Fibroblast of skin of left quadriceps (primary cell): ENCODE measurements around the gene SP1.
A peak's percentile ranks its signal among the peaks of the same experiment; 100 is the strongest.
"Not testable (repeated sequence)": the region's sequence is repeated elsewhere in the genome, so short reads cannot be mapped to it uniquely, and the experiment has no call there.

Source experiments
- DNase-seq, 2 experiments: peaks; one replicate each; pipeline ENCODE4 v3.0.0-alpha.2; 2013; ENCODE audit warnings: low read depth in 2 of 2

The SP1 gene

DNA sequence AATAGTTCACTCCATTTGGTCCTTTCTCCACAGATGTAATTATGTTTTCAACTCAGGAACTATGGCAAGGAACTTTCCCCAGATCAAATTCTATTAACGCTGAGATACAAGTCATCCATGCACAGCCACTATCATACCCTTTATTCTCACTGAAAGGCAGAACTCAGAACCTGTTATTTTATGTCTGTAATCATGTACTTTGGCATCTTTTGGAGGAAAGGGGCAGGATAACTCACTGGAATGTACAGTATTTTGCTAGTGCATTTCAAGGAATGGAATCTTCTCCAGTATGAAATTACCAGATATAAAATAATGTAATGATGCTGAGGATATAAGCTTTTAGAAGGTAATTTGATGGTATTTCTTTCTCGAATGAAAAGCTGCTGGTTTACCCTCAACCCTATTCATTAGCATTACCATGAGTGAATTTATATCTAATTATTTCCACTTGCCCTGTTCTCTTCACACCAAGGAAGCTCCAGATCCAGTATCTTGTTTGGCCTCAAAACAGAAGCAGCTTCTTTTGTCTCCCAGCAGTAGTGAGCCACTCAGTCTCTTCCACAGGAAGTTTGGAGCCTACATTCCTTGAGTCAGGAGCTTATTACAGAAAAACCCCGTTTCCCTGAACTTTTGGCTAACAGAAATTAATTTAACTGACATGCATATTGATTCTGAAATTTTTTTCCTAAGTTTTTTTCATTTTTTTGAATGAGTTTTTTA lies 33.7 kb downstream of the SP1 start:
- DNase-seq = no peak

DNA sequence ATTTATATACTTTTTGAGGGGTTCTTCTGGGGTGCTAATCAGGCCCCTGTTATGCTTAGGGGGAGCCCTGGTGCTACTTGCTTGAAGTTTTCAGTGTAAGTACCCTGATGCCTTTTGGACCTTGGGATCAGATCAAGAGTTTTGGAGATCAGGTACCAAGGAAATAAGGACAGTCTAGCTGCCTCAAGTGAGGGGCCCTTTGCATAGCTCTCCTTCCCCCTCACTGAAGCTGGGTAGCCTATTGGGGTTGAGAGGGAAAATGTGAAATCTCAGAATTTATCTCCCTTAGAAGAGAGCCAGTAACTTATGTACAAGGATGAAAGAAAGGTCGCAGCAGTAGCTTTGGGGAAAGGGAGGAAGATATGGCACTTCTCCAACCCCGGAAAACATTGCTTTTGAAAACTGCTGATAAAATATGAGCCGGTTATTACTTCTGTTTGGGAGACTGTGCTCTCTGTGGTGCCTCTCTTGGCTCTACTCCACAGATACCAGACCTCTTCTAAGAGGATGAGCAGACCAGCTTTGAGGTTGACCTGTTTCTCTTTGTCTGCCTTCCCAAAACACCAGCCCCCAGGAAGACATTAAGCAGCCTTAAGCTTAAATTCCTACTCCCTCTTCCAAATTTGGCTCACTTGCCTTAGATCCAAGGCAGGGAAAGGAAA lies 34.9 kb downstream of the SP1 start:
- no peak for DNase-seq

DNA sequence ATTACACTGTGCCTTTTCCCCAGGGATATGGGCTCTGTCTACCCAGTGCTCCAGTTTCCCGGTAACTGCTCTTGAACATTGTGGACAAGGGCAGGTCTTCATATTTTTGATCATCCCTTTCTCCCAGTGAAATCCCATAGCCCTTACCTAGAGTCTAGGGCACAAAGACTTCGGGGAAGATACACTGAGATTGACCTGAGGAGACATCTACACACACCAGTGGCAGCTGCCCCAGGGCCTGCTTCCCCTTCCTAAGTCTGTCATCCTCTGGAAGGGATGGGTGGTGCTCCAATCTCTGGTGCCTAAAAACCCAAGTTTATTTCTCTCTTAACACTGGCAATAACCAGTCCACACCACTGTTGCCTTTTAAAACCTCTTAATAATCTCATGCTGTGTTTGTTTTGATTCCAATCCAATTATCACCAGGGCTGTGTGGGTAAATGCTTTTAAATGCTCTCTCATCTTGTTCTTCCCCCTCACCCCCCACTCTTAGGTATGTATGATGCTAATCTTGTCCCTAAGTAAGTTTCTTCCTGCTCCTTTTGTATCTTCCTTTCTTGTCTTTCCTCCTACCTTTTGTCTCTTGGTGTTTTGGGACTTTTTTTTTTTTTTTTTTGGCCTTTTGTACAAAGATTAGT lies 35.9 kb downstream of the SP1 start:
- DNase-seq = not testable (repeated sequence)

DNA sequence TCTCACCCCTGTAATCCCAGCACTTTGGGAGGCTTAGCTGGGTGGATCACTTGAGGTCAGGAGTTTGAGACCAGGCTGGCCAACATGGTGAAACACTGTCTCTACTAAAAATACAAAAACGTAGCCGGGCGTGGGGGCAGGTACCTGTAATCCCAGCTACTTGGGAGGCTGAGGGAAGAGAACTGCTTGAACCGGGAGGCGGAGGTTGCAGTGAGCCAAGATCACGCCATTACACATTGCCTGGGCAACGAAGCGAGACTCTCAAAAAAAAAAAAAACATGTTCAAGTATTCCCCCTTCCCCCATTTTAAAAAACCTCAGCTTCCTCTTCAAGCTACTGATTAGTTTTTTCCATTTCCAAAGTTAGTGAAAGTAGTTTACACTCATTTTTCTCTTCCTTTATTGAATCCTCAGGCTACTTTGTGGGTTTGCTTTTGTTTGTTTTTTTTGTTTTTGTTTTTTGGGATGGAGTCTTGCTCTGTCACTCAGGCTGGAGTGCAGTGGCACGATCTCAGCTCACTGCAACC lies 37.4 kb downstream of the SP1 start:
- not testable (repeated sequence) for DNase-seq

DNA sequence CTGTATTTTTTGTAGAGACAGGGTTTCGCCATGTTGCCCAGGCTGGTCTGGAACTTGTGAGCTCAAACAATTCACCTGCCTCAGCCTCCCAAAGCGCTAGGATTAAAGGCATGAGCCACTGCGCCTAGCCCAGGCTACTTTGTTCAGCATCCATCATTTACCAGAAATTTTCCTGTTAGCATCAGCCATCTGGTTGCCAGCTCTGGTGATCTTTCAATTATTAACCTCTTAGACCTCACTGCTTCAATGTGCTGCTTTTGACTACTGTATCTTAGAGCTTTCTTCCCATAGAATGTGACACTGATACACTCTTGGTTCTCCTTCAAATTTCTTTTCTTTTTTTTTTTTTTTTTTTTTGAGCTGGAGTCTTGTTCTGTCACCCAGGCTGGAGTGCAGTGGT lies 38.2 kb downstream of the SP1 start:
- DNase-seq = no peak

DNA sequence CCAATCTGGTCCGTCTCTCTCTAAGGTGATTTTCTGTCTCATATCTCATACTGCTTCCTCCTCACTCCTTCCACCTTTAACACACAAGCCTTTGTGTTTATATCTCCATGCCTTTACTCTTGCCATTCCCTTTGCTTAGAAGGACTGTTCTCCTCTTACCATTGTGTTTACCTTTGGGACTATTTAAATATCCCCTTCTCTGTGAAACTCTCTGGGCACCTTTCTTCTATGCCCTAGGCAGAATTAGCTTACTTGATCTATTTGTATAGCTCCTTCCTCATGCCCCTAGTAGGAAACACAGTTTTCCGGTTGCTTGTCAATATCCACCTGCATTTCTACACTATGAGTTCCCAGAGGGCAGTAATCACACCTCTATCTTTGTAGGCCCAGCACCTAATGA lies 39.8 kb downstream of the SP1 start:
- DNase-seq = no peak

DNA sequence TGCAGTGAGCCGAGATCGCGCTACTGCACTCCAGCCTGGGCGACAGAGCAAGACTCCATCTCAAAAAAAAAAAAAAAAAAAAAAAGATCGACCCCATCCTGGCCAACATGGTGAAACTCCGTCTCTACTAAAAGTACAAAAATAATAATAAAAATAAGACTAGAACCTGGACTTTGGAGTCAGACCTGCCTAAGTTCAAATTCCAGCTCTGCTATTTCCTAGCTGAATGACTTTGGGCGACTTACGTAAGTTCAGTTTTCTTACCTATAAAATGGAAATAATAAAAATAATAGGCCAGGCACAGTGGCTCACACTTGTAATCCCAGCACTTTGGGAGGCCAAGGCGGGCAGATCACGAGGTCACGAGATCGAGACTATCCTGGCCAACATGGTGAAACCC lies 42.3 kb downstream of the SP1 start:
- not testable (repeated sequence) for DNase-seq

DNA sequence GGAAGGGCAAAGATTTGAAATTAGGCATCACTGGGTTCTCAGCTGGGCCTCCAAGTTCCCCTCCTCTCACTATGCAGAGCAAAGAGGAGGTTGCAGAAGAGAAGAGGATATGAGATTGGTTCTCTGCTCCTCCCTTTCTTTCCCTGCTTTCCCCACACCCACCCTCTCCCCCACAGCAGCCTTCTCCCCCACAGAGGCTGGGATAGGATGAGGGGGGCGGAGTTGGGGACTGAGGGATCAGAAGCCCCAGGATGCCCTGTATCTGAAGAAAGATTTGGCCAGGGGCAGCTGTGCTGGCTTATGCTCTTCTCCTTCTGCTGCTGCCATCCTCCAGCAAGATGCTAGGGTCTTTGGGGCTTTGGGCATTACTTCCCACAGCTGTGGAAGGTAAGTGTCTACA lies 43.6 kb downstream of the SP1 start, which contains the start of gene AMHR2:
Gene AMHR2 (plus strand): TSS at position 259 of the 400 bp plus-strand sequence. CDS start 80 bp downstream, at position 339.
- DNase-seq = no peak

DNA sequence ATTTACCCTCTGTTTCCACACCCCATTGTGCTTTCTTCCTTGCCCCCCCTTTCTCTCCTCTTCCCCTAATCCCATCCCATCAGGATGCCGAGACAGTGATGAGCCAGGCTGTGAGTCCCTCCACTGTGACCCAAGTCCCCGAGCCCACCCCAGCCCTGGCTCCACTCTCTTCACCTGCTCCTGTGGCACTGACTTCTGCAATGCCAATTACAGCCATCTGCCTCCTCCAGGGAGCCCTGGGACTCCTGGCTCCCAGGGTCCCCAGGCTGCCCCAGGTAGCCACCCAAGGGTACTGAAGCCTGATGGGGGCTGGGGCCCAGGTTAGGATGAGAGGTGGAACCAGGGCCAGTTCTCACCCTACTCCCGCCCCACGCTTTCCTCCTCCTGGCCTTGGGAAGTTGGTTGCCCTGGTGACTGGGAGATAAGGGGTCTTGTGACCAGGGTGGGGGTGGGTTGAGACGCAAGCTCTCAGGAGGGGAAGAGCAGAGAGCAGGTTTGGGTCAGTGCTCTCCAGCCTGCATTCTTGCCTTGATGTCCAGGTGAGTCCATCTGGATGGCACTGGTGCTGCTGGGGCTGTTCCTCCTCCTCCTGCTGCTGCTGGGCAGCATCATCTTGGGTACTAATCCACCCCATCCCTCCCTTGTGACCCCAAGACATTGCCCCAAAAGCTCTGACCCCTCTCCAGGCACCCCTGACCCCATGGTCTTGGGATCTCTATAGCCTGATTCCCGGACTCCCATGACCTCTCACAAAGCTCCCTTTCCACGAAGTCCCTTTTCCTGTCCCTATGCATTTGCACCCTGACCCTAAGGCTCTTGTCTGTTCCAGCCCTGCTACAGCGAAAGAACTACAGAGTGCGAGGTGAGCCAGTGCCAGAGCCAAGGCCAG lies 44.9 kb downstream of the SP1 start:
- DNase-seq = no peak

DNA sequence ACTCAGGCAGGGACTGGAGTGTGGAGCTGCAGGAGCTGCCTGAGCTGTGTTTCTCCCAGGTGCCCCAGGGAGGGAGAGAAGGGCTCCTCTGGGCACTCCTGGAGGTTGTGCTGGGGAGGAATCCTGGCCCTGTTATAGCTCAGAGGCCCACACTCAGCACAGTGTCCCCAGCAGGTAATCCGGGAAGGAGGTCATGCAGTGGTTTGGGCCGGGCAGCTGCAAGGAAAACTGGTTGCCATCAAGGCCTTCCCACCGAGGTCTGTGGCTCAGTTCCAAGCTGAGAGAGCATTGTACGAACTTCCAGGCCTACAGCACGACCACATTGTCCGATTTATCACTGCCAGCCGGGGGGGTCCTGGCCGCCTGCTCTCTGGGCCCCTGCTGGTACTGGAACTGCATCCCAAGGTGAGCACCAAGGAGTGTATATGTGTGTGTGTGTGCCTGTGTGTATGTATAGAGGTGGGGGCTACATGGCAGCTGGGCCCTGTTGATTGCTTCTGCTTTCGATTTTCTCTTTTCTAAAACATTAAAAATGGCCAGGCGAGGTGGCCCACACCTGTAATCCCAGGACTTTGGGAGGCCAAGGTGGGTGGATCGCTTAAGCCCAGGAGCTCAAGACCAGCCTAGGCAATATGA lies 45.7 kb downstream of the SP1 start:
- DNase-seq = no peak

DNA sequence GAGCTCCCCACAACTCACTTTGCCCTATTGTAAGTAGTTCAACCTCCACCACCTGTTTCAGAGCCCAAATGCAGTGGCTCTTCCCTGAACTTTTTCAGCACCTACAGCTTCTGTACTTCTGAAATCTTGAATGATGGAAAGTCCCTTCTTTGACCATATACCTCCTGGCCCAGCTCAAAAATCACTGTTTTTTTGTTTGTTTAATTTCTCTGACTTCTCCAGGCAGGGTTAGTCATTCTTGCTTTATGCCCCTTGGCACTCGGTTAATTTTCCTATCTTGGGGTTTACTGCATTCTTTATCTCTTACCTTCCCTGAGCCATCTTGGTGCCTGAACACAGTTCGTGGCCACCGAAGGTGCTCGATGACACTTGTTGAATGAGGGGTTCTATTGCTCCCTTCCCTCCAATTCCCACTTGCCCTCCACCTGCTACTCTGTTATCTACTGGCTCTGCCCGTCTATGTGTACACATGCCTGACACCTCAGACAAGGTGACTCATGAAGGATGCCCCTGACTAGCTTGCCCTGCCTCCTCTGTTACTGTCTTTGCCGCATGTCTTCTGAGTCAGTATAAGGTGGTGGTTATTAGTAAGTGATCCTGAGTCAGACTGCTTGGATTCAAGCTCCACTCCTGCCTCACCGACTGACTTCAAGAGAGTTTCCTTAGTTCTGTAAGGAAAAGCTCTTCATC lies 48.1 kb downstream of the SP1 start:
- DNase-seq = peak; percentile 39 to 42

DNA sequence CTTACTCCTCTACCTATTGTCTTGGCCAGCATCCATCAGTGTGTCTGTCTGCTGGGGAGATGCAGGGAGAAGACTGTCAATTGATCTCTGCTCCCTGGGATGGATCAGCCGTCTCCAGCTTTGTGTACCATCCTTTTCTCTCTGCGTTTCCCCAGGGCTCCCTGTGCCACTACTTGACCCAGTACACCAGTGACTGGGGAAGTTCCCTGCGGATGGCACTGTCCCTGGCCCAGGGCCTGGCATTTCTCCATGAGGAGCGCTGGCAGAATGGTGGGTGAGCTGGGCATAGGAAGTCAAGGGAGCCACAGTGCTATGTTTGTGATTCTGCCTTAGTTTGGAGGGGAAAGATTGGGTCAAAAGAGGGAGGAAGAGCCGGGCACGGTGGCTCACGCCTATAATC lies 48.8 kb downstream of the SP1 start:
- DNase-seq = no peak

DNA sequence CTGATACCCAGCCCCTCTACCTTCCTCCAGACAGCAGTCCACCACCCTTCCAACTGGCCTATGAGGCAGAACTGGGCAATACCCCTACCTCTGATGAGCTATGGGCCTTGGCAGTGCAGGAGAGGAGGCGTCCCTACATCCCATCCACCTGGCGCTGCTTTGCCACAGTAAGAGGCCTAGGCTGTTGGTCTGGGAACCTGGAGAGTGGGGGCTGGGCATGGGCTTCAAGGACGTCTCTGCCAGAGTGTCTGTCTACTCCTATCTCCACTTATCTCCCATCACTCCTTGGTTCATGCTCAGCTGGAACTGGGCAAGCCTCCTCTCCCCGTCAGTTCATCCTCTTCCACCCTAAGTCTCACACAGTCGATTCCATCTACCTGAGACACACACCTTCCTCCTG lies 50.1 kb downstream of the SP1 start:
- no peak for DNase-seq

DNA sequence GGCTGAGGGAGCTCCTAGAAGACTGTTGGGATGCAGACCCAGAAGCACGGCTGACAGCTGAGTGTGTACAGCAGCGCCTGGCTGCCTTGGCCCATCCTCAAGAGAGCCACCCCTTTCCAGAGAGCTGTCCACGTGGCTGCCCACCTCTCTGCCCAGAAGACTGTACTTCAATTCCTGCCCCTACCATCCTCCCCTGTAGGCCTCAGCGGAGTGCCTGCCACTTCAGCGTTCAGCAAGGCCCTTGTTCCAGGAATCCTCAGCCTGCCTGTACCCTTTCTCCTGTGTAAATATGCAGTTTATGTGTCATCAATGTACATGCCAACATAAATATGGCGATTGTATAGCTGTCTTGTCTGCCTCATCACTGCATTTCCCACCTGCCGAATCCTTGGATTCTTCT lies 51.2 kb downstream of the SP1 start:
- no peak for DNase-seq

DNA sequence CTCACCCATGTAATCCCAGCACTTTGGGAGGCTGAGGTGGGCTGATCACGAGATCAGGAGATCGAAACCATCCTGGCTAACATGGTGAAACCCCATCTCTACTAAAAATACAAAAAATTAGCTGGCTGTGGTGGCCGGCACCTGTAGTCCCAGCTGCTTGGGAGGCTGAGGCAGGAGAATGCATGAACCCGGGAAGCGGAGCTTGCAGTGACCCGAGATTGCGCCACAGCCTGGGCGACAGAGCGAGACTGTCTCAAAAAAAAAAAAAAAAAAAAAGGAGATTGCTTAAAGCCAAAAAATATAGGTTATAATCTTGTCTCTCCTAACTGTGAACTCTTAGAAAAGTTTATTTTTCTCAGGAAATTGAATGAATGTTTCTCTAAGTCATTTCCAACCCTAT lies 55.4 kb downstream of the SP1 start:
- not testable (repeated sequence) for DNase-seq

DNA sequence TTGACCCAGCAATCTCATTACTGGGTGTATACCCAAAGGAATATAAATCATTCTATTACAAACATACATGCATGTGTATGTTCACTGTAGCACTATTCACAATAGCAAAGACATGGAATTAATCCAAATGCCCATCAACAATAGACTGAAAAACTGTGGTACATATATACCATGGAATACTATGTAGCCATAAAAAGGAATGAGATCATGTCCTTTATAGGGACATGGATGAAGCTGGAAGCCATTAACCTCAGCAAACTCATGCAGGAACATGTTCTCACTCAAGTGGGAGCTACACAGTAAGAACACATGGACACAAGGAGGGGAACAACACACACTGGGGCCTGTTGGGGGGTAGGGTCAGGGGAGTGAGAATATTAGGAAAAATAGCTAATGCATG lies 59.6 kb downstream of the SP1 start:
- not testable (repeated sequence) for DNase-seq

DNA sequence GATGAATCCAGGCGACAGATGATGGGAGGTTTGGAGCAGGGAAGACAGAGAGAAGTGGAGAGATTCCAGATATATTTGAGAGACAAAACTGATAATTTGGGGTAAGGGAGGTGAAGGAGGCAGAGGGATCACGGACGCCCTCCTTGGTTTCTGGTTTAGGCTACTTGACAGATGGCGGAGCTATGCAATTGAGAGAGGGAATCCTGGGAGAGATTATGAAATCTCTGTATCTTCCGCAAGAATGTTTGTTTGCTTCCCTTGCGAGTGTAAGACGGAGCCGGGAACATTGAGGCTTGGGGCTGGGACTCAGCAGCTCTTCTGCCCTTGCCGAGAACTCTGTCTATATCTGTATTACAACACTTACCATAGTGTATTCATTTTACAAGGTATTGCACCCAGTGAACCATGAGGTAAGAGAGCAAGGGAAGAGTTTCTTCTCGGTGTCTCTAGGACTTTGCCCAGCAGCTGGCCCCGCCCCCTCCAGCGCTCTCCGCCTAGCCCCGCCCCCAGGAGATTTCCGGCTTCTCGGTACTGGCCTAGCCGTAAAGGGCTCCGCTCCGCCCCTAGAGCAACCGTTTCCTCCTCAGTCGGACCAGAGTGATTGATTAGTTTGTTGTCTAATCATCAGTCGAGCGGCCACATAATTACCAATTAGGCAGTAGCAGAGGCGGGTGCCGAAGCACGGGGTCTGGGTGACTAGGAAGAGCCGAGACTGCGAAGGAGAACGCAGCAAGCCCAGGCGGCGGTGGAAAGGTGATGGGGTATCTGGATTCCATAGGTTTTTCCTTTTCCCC lies 61.3 kb downstream of the SP1 start, which contains the start of gene PRR13:
Gene PRR13 (plus strand): TSS at position 695 of the 794 bp plus-strand sequence. CDS start 981 bp downstream, outside the sequence.
- peak; percentile 99 for DNase-seq

DNA sequence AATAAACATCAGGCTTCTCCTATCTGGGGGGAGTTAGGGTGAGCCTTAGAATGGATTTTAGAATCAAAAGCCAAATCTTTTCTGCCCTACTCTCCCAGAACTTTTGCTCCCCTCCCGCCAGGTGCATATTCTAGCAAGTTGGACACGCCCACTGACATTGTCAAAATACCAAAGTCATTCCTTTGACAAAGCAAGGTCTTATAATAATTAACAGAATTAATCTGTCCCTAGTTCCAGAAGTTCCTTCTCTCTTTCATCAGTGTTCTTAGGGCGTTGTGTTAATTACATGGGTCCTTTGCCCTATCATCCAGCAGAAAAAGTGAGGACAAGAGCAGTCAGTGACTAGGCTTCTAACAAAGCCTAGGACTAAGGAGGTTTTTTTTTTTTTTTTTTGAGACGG lies 64.0 kb downstream of the SP1 start:
- no peak for DNase-seq

DNA sequence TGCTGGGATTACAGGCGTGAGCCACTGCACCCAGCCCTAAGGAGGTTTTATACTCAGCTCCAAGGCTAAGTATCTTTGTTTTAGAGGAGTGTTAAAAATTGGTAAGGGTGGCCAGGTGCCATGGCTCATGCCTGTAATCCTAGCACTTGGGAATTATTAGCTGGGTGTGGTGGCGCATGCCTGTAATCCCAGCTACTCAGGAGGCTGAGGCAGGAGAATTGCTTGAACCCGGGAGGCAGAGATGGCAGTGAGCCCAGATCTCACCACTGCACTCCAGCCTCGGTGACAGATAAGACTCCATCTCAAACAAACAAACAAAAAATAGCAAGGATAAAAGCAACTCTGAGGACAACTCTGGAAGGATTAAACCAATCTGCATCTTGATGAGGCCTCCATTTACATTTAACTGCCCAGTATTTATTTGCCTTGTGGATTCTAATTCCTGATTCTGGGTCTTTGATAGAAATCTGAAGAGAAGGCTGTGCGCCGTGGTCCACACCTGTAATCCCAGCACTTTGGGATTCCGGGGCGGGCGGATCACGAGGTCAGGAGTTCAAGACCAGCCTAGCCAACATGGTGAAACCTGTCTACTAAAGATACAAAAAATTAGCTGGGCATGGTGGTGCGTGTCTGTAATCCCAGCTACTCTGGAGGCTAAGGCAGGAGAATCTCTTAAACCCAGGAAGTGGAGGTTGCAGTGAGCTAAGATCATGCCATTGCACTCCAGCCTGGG lies 64.8 kb downstream of the SP1 start:
- DNase-seq = not testable (repeated sequence)
